ENCODE measurements around the gene GNAI2.
"Not testable (repeated sequence)": the region's sequence is repeated elsewhere in the genome, so short reads cannot be mapped to it uniquely, and the experiment has no call there.

Gene GNAI2

DNA sequence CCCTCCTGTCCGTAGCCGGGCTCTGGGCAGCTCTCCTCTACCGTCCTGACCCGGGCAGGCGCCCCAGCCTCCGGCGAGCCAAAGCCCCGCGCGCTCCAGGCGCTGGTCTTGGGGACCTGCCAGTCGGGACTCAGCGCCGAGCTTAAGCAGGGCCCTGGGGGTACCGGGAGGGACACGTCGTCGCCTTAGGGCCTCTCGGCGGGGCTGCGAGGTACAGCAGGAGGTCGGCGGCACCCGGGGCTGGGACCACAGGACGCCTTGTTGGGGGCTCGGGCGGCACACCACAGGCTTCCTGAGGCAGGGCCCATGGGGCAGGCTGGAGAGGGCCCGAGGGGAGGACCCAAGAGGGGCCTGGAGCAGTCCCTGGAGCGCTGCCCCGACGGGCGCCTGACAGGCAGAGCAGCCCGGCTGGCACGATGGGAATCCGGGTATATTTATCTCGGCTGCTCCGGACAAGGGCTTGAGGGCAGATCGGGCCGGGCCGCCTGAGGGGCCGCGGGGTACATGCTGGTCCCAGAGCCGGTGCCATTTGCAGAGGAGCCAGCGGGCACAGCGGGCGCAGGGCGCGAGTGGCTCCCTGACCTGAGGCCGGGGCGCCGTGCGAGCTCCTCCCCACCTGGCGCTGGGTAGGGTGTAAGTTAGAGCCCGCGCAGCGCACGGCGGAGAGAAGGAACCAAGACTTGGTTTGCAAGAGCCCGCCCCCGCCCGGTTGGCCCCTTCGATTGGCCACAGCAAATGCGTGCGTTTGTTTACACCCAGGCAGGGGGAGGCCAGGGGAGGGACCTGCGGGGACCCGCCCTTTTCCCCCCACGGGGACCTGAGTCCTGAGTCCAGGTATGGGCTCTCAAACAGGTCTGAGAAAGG lies 30.4 kb upstream of the GNAI2 start:
- peak; percentile 14 for DNase-seq

DNA sequence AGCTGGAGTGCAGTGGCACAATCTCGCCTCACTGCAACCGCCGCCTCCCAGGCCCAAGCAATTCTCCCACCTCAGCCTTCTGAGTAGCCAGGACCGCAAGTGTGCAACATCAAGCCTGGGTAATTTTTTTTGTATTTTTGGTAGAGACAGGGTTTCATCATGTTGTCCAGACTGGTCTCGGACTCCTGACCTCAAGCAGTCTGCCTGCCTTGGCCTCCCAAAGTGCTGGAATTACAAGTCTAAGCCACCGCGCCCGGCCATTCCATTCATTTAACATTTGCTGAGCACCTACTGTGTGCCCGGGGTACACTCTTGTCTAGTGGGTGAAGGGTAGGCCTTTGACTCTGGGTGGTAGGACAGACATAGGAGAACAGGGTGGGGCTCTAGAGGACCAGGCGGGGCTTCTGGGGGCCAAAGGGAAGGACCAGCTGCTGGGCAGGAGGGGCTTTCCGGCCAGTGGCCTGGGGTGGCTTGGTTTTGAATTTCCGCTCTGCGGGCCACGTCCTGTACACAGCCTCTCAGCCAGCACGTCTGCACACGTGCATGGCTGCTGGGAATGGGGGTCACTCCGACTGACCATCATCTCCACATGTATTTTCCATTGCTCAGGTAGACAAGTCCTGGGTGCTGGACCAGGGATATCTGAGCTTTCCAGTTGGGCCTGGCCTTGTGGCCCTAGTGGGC lies 28.5 kb upstream of the GNAI2 start:
- no peak for DNase-seq

DNA sequence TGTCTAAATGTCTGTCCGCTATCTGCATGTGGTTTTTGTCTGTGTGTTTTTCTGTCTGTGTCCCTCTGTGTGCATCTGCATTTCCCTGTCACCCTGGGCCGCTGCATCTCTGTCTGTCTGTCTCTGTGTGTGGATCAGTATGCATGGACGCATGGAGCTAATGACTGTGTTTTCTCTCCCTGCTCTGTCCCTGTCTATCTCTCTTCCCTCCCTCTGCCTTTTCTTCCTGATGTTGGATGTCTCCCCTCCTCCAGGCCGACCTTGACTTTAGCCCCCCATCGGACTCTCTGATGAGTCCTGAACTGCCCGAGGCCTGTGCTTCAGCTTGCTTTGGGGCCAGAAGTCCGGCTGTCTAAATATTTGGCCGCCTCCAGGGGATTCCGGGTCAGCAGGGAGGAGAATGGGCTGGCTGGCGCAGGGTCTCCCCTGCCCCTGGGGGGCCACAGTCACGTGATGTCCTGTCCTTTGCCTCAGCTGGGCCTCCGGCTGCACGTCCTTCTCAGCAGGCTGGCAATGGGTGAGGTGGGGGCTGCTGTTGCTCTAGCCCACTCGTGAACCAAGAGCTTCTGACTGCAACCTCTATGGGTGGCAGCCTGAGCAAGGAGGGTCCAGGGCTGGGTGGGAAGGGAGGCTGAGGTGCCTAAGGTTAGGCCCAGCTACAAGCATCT lies 27.2 kb upstream of the GNAI2 start:
- DNase-seq = no peak

DNA sequence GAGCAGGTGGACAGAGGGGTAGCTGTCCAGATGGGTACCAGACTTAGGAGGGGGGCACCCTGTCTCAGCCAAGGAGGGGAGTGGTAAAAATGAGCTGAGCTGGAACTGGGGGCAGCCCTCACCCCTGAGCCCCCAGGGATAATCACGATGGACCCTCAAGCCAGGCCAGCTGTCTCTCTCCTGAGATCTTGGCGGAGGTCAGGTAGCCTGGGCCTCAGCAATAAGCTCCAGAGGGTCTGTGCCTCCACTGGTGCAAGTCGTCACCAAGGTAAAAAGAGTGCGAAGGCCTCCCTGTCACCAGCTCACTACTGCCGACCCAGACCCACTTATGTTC lies 25.9 kb upstream of the GNAI2 start:
- DNase-seq = no peak

DNA sequence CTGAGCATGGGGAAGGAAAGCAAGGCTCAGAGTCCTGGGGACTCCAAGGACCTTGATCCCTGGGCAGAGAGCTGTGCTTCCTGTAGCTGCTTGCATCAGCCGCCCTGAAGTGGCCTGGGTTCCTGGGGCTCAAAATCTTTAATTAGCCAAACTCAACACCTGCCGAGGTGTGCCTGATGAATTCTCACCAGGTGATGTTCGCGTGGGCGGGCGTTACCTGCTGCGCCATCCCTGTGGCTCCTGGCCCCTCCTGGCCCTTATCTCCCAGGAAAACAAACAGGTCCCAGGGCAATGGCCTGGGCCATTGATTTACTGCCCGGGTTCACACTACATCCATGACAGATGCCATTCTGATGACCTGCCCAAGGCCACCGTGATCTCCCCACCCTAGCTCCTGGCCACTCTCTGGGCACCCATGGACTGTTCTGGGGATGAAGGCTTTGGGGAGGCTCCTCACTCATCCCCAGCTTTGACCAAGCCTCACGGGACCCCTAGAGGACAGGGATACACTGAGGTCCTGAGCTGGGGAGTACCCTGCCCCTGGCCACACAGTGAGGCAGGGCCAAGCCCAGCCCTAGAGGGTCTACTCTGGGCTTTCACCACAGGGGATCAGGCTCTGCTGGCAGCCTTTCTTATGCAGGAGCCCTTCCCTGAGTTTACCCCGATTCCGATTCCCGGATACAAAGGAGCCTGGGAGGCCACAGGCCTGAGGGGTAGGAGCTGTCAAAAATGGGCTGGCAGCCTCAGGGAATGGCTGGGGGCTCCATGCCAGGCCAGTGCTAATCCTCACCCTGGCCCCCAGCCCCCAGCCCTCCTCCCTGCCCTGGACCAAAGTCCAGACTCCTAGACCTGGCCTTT lies 25.3 kb upstream of the GNAI2 start:
- DNase-seq = no peak

DNA sequence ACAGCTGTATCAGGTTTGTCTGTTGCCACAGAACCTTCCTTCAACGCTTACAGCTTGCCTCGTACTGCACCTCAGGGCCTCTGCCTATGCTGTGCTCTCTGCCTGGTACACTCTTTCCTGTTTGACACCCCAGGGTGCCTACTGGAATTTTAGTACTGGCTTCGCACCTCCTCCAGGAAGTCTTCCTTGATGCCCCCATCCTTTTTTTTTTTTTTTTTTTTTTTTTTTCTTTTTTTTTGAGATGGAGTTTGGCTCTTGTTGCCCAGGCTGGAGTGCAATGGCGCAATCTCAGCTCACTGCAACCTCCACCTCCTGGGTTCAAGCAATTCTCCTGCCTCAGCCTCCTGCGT lies 24.7 kb upstream of the GNAI2 start:
- not testable (repeated sequence) for DNase-seq

DNA sequence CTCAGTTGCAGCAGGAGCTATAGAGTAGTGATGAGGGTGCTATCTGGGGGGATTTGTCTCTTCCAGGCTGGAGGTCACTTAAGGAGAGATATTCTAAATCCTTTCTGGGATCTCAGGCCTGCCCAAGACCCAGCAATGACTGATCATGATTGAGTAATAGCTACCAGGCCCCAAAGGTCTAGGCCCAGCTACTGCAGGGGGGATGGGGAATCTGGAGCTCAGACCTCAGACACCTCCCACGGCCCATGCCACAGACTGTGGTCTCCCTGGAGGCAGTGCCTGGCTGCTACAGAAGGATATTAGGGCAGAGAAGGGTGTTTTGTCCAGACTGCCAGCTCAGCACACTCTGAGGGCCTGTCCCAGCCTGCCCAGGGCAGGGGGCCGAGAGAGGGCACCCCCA lies 24.1 kb upstream of the GNAI2 start:
- DNase-seq = no peak

DNA sequence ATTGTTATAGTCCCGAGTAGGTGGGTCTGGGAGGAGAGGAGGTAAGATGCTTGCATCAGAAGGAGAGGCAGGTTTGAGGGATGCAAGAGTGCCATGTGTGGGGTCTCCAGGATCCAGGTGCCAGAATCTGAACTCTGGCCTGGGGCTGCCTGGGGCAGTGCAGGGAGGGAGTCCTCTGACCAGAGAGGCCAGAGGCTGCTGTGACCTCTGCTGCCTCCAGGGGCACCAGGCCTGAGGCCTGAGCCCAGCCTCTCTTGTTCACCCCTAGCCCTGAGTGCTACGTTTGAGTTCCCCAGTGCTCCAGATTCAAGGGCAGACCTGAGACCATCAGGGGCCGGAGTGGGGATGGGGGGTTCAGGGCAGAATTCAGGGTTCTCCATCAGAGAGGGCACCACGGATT lies 23.5 kb upstream of the GNAI2 start:
- DNase-seq = no peak

DNA sequence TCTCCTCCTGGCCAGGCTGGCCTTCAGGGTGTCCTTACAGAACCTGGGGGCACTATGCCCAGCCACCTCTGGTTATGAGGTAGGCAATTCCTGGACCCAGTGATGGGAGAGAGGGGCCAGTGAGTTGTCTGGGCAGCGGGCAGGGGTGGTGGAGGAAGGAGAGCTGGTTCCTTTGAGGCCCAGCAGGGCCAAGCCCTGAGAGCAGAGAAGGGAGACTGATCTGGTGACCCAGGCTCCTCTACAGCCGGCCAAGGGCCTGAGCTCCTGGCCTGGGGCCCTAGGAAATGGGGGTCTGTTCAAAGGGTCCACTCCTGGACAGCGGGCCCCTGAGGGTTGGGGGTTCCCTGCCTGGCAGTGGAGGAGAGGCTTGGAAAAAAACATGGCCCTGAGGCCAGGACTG lies 23.0 kb upstream of the GNAI2 start:
- no peak for DNase-seq

DNA sequence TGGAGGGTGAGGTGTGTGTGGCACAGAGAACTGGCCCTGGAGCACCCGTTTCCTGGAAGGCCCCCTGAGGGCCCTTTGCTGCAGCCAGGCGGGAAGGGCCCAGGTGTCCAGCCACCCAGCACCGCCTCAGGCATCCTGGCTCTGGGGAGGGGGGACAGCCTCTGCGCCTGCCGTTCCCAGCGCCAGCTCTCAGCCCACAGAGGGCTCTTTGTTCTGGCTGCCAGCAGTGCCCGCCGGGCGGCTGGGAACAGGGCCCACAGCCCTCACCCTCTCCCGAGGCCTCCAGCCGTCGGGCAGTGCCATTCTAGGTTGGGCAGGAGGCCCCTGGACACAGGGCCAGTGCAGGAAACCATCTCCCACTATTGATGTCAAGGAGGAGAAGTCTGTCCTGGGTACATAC lies 22.6 kb upstream of the GNAI2 start:
- no peak for DNase-seq

DNA sequence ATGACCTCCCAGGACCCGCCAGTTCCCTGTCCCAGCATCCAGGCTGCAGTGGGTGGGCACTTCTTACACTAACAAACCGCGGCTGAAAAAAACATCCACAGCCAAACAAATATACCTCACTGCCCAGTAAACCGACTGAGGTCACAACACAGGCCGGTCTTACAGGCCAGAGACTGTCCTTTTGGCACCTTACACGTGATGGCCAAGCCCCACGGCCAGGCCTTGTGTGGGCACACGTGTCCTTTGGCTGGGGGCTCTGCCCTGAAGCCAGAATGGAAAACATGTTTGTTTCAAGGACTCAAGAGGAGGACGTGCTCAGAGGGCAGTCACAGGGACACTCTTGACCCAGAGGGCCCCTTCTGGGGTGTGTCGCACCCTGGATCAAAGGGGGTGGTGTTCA lies 21.2 kb upstream of the GNAI2 start:
- DNase-seq = no peak

DNA sequence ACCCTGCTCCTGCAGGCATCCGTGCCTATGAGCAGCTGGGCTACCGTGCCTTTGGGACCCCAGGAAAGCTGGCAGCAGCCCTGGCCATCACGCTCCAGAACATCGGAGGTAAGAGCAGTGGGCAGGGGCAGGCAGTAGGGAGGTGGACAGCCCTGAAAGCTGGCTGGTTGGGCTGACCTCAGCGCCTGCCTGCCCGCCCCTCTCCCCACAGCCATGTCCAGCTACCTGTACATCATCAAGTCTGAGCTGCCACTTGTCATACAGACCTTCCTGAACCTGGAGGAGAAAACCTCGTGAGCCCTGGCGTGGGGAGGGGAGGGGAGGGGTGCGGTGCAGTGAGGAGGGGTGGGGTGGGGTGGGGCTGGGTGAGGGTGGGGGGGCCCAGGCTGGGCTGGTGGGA lies 20.5 kb upstream of the GNAI2 start:
- DNase-seq = no peak

DNA sequence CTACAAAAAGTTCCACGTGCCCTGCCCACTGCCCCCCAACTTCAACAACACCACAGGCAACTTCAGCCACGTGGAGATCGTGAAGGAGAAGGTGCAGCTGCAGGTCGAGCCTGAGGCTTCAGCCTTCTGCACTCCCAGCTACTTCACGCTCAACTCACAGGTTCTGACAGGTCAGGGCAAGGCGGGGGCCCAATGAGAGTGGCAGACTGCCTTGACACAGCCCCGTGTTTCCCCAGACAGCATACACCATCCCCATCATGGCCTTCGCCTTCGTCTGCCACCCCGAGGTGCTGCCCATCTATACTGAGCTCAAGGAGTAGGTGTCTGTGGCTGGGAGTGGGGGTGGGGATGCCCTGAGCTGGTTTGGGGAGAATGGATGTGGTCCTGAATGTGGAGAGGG lies 18.3 kb upstream of the GNAI2 start:
- DNase-seq = no peak

DNA sequence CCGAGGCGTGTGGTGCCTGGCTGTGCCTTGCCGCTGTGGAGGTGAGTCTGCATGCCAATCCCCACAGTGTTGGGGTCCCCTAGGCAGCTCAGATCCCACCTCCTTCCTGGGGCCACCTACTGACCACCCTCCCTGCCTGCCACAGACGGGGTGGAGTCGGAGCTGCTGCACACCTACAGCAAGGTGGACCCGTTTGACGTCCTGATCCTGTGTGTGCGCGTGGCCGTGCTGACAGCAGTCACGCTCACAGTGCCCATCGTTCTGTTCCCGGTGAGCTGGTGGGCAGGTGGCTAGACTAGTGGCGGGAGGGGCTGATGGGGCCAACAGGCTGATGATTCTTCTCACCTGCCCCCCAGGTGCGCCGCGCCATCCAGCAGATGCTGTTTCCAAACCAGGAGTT lies 17.6 kb upstream of the GNAI2 start:
- DNase-seq = no peak

DNA sequence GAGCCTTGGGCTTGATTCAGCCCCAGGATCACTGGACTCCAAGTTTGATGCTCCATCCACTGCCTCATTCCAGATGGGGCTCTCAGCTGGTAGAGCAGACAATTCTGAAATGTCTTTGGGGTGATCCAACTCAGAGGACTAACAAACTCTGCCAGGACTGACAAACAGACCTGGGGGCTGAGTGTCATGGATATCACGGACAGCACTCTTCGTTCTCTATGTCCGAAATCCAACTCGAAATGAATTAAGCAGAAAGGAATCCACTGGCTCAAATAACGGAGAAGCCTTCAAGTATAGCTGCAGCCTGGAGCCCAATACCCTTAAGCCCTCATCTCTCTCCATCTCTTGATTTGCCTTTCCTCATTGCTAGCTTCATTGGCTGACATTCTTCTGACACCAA lies 16.7 kb upstream of the GNAI2 start:
- no peak for DNase-seq

DNA sequence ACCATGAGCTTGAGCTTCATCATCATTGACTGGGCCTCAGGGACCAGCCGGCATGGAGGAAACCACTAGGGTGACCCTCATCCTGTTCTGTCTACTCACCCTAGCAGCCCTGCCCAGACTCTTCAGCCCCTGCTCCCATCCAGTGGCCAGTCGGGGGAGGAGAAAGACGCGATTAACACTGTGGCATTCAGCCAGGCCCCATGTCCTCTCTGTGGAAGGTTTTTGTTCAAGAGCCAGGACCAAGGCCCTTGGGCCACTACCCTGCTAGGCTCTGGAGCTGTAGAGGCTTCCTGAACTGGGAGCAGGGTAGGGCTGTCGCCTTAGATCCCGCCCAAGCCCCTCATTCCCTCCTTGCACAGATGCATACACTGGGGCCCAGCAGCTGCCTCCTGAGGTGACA lies 15.9 kb upstream of the GNAI2 start:
- DNase-seq = no peak

DNA sequence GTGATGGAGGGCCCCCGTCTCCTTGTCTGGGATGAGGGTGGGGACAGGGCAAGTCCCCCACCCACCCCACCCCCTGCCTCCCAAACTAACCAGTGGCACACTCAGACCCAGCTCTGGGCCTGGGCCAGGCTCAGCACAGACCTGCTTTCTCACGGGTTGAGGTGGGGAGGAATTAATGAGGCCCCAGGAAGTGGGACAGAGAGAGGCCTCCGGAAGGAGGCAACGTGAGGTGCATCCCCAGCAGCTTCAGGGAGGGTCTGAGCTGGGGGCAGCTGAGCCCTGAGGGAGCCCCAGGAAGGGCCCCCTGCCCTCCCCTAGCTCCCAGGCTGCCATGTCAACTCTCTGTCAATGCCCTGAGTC lies 15.0 kb upstream of the GNAI2 start:
- no peak for DNase-seq

DNA sequence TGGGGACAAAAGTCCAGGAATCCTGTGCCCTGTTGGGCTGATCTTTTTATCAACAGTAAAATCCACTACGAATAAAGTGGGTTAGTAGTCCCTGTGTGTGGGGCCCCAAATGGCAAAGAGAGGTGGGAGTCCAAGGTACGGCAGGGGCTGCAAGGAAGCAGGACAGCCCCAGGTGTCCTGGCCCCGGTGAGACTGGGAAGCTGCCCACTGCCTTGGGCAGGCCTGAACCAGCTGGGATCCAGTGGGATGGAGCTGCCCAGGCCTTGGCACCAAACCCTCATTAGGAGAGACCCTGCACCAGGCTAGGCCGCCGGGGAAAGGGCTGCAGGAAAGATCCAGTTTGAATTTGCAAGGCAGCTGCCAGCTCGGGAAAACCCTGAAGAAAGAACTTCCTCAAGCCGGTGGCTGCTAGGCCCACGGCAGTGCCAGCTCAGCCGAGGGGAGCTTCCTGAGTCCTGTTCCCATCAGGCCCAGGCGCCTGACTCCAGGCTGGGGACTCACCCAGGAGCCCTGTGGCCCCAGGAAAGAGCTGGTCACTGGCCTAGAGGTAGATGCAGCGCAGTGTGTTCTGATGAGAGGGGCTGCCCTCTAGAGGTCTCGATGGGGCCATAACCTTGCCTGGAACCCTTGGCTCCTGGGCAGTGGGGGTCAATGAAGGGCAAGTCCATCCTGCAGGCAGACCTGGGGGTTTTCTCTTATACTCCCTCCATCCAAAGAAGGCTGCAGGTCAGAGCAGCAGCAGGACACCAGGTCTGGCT lies 14.4 kb upstream of the GNAI2 start:
- DNase-seq = no peak

DNA sequence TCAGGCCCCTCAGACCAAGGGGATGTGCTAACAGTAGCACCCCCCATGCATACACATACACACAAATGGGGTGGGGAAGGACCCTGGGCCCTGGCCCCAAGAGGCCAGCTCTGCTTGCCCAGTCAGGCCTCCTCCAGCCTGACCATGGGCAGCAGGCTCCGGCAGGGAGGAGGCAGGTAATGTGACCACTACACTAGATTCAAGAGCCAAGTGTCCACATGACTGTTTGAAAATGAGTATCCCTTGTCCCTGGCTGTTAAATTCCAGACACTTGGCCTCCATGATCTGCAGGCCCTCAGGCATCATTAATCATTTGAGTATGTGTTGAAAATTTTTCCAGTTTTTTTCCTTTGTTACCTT lies 13.9 kb upstream of the GNAI2 start:
- no peak for DNase-seq

DNA sequence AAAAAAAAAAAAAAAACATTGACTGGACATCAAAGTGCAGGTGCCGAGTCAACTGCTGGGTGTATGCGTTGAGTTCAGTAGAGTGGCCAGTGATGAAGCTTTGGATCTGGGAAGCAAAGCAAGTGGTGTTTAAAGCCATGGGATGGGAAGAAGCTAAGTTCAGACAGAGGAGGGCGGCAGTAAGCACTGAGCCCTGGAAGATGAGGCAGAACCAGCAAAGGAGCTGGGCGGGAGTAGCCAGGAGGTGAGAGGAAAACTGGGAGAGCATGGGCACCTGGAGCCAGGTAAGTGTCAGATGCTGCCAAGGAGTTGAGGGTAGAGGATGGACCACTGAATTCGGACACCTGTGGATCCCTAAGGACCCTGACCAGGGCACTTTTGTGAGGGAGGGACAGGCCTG lies 11.4 kb upstream of the GNAI2 start:
- no peak for DNase-seq

DNA sequence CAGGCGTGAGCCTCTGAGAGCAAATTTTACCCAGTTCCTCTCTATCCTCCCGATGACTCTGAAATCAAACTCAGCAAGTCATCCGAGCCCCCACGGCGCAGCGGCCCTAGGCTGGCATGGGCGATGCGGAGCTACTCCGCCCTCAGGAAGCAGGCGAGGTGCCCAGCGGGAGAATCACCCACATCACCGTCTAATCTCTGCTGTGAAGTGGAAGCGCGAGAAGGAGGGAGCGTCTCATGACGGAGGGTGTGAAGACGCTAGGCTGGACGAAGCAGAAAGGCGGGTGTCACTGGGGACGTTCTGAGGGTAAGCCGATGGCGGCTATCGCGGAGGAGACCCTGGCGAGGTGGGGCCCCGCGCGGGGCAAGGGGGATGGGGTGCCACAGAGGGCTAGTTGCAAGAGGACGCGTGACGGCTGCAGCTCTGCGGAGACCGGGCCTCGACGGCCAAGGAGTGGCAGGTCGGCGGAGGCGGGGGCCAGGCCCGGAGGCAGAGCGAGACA lies 9.1 kb upstream of the GNAI2 start:
- DNase-seq = peak; percentile 27

DNA sequence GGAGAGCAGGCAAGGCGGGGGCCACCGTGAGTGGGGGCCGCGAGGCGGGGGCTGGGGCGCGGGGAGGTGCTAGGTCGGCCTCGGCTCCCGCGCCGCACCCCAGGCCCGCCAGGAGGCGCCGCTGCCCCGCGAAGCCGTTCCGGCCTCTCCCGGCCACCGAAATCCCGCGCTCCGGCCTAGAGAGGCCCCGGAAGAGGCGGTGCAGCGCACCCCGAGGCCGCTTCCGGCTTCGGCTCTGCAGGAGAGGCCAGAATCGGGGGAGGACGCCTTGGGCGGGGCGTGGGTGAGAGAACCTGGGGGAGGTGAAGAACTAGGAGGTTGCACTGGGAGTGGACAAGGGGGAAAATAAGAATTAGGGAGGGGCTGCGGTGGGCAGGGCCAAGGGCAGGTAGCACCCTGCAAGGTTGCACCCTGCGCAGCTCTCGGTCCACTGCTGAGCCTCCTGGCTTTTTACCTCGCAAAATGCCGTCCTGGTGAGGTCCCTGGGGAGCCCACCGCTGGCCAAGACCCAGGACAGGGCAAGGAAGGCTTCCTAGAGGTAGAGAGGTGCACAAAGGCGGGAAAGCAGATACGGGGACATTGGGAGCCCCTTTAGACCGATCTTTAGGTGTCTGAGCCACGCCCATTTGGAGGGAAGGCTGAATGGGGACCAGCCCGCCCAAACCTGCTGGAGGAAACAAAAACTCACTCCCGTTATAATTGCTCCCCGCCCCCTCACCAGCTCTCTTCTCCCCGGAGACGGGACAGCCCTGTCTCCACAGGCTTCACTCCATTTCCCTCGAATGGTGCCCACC lies 8.4 kb upstream of the GNAI2 start:
- peak; percentile 86 for DNase-seq
